NCI-H446 treated with DMSO at 0.1 percent for 48 hours (cell line): ENCODE measurements around the gene RGPD5.
"Not testable (repeated sequence)": the region's sequence is repeated elsewhere in the genome, so short reads cannot be mapped to it uniquely, and the experiment has no call there.

Experiments used
- DNase-seq: peaks from one replicate; lab custom pipeline; 2025; lab: John Stamatoyannopoulos, UW

The RGPD5 gene

DNA sequence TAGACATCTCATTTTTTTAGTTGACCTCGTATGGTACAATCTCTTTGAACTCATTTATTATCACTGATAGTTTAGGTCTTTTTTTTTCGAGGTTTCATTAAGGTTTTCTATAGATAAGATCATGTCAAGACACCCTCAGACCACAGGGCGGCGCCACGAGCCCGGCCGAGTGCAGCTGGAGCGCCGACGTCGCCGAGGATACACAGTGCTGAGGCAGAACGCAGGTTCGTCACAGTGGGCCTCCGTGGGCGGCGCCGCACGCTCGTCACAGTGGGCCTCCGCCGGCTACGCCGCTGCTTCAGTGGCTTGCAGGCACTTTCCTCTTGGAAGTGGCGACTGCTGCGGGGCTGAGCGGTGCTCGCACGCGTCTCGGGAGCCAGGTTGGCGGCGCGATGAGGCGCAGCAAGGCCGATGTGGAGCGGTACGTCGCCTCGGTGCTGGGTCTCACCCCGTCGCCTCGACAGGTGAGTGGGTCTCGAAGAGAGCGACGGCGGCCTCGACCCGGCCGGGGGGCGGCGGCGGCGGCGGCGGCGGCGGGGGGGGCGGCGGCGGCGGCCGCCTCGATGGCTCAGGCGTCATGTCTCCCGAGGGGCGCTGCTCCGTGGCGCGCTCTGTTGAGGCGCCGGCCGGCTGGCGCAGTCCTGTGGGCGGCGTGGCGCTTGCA is at the start of gene RGPD5:
RGPD5 (plus strand) TSS at position 232 of the 664 bp plus-strand sequence; CDS start at position 393, 161 bp downstream.
- DNase-seq: not testable (repeated sequence)

DNA sequence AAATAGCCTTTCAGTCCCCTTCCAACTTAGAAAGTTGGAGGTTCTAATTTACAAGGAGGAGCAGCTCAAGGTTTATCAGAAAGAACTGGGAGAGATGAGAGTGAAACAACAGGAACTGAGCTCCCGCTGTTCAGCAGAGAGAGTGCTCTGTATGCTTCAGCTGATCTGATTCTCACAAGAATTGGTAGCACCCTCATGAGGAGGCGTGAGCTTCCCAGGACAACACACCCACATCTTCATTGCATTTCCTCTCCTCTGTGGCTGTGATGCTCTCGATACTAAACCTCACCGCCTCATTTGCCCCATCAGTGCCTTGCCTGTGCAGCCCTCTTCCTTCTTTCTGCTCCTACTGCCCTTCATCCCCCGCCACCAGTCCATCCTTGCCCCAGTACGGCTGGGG is 42.5 kb upstream of the RGPD5 start:
- DNase-seq: not testable (repeated sequence)

DNA sequence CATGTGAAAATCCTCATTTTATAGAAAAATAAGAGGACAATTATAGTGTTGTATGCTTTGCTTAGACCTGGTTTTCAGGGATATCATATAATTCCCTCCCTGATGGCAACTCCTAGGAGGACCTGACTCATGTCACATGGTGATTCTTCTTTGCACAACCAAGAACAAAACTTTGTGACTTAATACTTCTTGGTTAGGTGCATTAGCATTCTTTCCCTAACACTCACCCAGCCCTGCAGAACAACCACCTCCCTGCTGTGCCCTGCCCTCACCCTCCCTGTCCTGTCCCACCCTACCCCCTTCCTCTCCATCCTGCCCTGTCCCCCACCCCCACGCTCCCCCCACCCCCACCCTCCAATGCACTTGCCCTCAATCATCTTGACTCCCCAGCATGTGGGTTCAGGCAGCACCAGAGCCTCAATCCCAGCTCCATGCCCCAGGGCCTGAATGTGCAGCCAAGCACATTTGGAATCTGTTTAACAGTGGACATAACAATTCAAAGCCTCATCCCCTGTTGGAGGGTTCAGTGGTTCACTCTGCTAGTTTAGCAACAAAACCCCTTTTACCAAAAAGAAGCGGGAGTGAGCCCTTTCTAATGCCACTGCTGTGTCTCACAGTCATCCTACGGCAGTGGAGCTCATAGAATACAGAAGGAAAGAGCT is 36.8 kb upstream of the RGPD5 start:
- DNase-seq: not testable (repeated sequence)

DNA sequence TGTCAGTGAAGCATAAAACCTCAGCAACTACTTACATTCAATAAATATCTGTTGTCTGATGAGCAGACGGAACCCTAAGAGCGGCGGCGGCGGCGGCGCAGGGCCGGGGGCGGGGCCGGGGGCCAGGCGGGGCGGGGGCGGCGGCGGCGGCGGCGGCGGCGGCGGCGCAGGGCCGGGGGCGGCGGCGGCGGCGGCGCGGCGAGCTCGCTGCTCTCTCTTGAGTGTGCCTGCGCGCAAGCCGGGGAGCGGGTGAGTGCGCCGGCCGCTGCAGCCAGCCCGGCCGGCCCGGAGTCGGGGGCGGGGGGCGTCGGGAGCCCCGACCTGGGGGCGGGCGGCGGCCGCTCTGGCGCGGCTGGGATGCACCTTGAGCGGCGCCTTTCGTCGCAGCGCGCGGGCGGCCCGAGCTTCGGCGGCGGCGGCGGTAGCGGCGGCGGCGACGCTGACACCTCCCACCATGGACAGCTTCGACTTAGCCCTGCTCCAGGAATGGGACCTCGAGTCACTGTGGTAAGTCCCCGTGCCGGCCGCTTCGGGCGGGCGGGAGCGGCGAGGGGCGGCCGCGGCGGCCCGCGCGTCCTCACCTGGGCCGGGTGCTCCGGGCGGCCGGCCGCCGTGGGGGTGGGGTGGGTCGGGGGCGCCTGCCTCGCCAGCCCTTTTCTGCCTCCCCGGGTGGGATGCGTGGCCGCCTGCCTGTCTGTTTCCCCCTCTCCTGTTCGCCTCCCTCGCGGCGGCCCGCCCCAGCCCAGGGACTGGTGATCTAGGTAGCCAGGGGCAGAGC is 33.7 kb upstream of the RGPD5 start:
- DNase-seq: not testable (repeated sequence)

DNA sequence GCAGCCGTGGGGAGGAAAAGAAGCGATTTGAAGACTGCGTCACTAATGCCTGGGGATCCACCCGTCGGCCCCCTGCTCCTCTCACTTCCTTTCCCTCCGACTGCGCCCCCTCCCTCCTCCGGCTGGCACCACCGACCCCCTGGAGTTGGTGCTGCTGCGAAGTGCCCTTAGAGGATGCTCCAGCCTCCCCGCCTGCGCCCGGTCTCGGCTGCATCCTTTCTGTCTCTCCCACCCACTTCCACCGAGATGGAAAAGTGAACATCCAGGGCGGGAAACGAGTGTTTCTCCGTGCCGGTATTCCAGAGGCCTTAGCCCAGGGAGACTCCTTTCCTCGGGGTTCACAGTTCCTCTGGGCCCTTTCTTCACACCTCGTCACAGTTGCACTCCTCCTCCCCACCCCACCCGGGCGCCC is 33.1 kb upstream of the RGPD5 start:
- not testable (repeated sequence) for DNase-seq

DNA sequence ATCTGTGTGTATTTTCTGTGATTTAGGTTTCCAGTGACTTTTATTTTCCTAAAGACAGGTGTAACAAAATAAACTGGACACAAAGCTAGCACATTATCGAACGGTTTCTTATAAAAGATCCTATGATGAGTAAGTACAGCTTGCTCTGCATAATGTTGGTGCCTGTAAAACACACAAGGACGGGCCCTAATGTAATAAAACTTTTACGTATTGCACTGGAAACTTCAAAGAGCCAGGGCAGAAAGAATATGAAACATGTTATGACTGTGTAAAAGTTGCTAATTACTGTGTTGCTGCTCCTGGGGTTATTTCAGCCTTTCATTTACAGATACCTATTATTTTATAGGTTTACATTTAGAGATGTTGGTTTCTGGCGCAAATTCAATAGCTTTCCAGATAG is 32.1 kb upstream of the RGPD5 start:
- DNase-seq: not testable (repeated sequence)

DNA sequence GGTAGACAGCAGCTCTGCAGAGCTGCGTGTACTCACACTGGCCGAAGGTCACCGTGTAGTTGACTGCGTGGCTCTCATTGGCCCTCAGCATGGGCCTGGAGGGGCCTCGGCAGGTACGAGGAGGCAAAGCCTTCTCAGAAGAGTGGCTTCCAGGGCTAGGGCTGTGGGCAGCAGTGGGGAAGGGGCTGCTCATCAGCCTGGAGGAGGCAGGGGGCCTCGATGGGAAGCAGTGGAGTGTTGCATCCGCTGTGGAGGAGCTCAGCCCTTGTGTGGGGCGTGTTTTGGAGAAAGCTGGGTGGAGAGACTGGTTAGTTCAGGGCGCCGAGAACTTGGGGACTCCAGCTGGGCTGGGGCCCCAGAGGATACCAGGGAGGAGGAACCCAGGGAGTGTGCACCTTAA is 28.0 kb upstream of the RGPD5 start:
- DNase-seq: not testable (repeated sequence)

DNA sequence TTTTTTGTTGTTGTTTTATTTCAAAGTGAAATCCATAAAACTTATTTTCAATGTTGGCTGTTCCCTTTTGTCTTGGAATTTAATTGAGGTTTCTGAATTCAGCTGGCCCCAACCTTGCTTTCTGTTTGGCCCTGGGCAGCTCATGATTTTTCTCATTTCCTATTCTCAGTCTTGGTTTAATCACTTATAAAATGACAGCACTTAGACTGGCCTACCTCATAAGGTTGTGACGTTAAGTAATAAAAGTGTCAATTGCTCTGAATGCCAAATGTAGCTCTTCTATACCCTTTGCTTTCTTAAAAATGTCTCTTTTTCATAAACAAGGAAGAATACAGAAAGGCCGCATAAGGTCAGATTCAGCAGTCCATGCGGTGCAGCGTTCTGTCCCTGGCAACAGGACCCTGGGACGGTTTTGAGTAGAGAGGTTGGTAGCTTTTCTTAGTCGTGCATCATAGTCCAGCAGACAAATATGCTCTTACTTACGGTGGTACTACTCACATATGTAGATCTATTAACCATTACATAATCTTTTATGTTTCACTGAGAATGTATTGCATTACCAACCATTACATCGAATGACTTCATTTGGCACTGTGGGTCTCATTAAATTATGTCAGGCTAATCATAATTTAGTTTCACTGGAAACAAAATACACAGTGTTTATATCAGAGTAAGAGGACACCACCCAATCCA is 27.1 kb upstream of the RGPD5 start:
- DNase-seq: not testable (repeated sequence)

DNA sequence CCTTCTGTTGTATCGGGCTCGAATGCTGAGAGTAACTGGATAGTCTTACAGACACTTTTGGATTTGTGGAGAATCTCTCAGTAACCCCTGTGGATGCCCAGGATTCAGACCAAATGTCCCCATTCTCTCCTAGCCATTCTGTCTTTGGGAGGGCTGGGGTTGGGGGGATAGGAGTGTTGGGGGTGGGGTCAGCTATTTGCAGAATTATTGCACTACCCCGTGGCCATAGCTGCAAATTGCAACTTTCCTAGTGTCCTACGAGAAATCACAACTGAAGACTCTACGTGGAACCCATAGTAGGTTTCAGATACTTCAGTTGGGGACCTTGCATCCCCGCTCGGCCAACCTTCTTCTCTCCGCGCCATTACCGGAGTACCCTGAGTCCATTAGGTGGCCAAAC is 25.2 kb upstream of the RGPD5 start:
- DNase-seq: not testable (repeated sequence)

DNA sequence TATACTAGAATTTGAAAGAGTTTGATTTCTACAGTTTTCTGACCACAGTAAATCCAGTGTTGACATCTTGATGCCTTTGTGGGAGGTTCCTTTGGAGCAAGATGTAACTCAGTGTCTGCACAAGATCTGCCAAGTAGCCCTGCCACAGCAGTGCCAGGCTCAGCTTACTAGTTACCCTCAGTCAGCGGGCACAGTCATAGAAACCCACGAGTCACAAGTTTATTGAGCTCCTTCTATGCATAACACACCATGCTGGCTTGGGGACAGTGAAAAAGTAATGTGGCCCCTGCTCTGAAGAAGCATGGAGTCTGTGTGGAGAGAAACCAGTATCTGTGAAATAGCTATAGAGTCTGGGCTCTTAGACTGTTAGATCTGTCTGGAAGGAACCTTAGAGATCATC is 15.0 kb upstream of the RGPD5 start:
- DNase-seq: not testable (repeated sequence)

DNA sequence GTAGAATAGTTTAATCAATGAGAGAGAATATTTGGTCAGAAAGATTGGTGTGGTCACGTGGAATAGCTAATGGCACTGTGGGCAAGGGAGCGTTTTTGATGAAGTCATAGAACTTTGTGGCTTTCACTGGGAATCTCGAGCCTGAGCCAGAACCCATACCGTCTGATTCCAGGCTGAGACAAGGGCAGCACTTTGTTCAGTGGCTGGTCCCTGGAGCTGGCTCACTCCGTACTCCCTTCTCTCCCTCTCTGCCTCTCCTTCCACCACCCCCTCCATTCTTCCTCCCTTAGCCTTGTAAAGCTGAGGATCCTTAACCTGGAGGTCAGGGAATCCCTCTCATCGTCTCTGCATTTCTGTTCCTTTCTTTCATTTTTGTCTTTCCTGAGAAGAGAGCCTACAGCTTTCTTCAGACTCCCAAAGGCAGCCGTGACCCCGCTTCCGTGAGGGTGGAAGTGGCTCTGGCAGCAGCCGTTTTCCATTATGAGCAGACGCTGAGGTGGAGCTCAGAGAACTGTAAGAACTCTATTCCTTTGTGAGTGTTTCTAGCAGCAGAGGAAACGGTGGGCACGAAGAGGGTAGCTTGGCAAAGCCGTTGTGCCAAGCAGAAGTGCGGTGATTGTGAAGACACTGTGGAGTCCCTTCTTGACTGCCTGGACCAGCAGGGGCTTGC is 12.8 kb upstream of the RGPD5 start:
- DNase-seq: not testable (repeated sequence)

DNA sequence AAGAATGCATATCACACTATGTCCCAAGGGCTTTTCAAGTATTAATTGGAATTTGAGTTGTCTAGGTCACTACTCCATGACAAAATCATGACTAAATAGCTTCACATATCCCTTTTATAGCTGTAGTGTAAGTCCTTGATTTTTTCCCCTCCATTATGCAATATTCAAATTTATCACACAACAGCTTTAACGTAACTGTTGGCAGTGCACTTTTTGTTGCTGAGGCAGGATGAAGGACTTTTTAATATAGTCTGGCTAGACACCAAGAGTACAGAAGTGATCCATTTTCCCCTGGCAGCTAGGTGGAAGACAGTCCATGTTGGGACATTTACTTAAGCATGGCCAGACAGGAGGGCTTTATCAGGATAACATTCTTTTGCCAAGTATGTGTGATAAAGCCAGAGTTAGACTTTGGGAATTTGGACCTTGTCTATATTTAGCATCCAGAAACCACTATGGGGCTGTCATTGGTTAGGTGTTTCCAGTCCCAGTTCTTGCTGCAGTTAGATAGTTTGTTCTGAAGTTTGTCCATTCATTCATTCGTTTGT is 11.6 kb upstream of the RGPD5 start:
- not testable (repeated sequence) for DNase-seq

DNA sequence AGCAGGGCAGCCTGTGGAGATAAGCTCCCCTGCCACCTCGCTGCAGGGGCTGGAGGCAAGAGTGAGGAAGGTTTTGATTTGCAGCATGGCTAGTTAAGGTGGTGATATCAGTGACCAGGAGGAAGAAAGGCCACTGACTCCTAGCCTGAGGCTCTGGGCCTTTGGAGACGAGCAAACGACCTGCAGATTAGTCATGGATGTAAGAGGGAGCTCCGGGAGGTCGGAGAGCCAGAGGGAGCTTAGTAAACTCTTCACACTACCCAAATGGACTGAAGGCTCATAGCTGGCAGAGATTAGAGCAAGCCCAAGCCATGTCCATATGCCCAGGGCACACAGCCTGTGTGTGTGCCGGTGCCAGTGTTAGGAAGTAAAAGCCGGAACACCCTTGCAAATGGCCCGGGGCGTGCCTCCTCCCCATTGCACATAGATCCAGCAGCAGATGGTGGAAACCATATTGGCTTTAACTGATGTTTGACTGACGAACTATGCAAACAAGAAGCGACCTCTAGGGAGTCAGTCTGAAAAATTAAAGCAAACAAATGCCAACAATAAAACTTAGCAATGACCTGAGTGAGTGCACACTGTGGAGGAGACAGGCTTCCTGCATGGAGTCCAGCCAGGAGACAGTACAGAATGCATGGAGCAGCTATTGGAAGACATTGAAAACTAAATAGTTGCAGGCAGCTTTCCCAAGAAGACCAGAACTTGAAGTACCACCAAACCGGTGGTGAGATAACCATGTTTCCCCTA is 2.4 kb upstream of the RGPD5 start:
- not testable (repeated sequence) for DNase-seq

DNA sequence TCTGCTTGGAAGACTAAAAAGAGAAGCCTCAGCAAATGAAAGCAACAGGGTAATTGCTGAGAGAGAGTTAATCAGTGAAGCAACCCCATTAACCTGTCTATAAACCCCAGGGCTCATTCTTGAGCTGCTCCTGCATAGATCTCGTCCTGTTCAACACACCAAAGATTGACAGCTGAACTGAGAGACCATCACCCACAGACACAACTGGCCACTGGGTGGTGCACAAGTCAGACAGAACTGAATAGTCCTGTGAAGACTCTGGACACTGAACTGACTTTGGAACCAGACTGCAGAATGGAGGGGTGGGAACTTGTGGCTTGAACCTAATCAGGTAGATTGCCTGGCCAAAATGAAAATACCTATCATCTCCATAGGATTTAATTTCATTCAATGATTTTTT is 1.4 kb upstream of the RGPD5 start:
- DNase-seq: not testable (repeated sequence)

DNA sequence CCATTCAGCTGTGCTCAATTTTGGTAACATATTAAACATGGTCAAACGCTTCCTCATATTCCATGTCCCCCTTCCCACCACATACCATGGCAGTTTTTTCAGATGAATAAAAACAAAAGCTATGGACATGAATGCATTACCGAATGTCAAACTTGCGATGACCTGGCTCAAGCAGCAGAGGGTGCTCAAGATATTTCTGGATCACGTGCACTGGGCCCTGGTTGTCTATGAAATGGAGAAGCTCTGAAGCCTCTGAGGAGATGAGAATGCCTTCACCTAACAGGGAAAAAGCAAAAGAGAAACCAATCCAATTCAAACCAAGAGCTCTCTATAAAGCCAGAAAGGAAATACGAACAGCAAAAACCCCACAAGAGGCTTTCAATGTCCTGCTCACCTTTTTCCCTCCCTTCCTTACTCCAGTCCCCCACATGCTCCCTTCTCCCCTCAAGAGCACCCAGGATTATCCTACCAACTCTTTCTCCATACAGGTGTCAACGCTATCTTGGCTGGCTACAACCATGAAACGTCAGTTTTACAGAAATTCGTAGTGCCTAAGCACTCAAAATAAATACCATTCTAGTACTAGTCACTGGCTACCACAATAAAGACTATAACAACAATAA is 77.1 kb downstream of the RGPD5 start:
- not testable (repeated sequence) for DNase-seq

DNA sequence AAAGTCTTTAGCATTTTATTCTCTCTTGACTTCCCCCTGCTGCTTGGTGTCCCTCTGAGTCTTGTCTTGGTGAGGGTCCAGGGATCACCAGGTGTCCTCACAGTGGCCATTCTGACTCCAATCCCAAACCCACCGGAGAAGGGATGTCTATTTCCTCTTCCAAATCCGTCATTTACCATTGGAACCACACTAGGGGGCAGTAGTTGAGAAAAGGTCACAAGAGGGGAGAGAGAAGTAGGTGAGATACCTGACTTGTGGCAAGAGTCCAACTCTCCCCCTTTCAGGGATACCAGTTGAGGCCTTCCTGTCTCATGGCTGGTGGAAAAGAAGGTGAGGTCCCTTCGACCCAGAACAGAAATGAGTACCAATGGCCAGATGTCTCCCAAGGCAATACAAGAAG is 82.5 kb downstream of the RGPD5 start:
- not testable (repeated sequence) for DNase-seq

DNA sequence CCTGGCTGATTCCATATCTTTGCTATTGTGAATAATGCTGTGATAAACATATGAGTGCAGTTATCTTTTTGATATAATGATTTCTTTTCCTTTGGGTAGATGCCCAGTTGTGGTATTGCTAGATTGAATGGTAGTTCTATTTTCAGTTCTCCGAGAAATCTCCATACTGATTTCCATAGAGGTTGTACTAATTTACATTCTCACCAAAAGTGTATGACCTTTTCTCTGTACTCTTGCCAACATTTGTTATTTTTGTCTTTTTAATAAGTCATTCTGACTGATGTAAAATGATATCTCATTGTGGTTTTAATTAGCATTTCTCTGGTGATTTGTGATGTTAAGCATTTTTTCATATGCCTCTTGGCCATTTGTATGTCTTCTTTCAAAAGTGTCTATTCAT is 88.0 kb downstream of the RGPD5 start:
- DNase-seq: not testable (repeated sequence)

DNA sequence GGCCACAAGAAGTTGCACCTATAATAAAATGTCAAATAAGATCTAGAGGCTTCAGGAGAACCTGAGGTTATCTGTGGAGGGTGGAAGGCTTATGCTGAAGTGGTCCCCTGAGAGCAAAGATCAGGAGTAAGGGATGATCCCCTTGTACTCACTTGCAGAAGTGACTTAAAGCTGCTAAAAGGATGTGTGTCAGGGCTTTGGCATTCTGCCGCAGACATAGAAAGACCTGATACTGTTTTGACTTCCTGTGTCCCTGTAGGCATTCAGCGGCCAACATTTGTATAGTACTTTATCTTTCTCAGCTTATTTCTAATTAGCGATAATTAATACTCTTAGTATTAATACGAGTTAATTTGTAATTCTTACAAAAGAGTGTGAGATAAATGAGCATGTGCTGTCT is 94.3 kb downstream of the RGPD5 start:
- DNase-seq: not testable (repeated sequence)

DNA sequence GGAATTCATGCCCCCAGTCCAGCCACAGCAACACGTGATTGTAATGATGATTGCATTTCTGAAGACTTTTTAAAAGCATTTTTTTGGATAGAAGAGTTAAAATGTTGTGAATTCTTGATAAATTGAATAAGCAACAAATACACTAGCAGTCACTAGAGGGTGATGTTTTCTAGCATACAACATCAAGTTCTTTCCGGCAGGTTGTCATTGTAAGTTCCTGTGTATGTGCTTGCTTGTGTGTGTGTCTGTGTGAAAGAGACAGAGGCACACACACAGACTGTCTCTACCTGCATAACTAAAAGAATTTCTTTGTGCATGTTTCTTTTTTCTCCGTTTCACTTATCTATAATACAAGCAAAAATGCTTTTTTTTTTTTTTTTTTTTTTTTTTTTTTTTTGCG is 95.8 kb downstream of the RGPD5 start:
- not testable (repeated sequence) for DNase-seq

DNA sequence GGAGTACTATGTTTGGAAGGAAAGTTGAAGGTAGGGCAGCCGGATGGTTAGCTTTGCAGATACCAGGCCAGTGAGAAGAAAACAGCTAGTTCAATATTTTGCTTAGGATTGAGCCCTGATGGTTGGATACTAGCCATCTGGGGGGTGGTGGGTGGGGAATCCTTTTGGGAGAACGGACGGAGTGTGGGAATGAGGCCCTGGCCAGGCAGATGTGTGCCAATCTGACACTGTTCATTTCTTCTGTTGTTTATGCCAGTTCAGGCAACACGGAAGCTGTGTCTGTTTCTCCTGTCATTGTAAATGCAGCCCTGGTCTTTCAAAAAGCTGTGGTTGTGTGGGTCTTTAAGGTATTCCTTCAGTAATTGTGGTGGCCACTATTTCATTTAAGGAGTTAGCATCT is 96.9 kb downstream of the RGPD5 start:
- DNase-seq: not testable (repeated sequence)
